WTC11 (cell line): ENCODE results near the gene ACADL. TPM values are rescaled to one million over a fixed set of nuclear protein-coding genes. Genes with fewer than 3 reads are reported as not detected.

Experiments used
- ATAC-seq: fragments of 200-7000 bp; cut with Tn5 transposase; 2 replicates; pipeline ENCODE4 v1.10.0; 2021; ENCODE audit warnings: mild to moderate bottlenecking, moderate library complexity
- CTCF ChIA-PET: fragments of 300-600 bp; sonication (Branson Sonifier 250); formaldehyde crosslinking; loops from one replicate; lab custom pipeline; 2021; ENCODE audit warnings: antibody characterized with exemption; lab: Charles Lee
- POLR2A ChIA-PET: fragments of 350-600 bp; sonication (Branson Sonifier 250); formaldehyde crosslinking; loops from one replicate; lab custom pipeline; 2021; ENCODE audit warnings: antibody characterized with exemption; lab: Charles Lee
- DNase-seq: peaks from one replicate; pipeline ENCODE4 v3.0.0; 2021; ENCODE audit warnings: low spot score
- H3K27ac Mint-ChIP-seq: 2 replicates; pipeline ENCODE4 v1.8.0; 2021; ENCODE audit warnings: mixed read lengths
- H3K27me3 Mint-ChIP-seq: 2 replicates; pipeline ENCODE4 v1.8.0; 2021; ENCODE audit warnings: low read depth, mild to moderate bottlenecking, moderate library complexity, mixed read lengths
- H3K36me3 Mint-ChIP-seq: 2 replicates; pipeline ENCODE4 v1.8.0; 2021; ENCODE audit warnings: mixed read lengths
- H3K4me1 Mint-ChIP-seq: 2 replicates; pipeline ENCODE4 v1.8.0; 2022; ENCODE audit warnings: mixed read lengths
- H3K4me3 Mint-ChIP-seq: 2 replicates; pipeline ENCODE4 v1.8.0; 2021; ENCODE audit warnings: mild to moderate bottlenecking, moderate library complexity, mixed read lengths
- H3K9me3 Mint-ChIP-seq: 2 replicates; pipeline ENCODE4 v1.8.0; 2021; ENCODE audit warnings: mixed read lengths
- ATF2 ChIP-seq: sonication (generic); formaldehyde crosslinking; IDR thresholded peaks from 2 replicates; pipeline ENCODE4 v1.8.1; 2022; ENCODE audit warnings: low read depth, missing genetic modification reagents, borderline replicate concordance
- CBFB ChIP-seq: sonication (generic); formaldehyde crosslinking; IDR thresholded peaks from 2 replicates; pipeline ENCODE4 v1.8.1; 2022; ENCODE audit warnings: mild to moderate bottlenecking, low read depth, missing genetic modification reagents
- CDX4 ChIP-seq: fragments of 250-450 bp; sonication (Bioruptor Pico); IDR thresholded peaks from 2 replicates; pipeline ENCODE4 v1.9.0; 2021; ENCODE audit warnings: moderate library complexity, mild to moderate bottlenecking, inconsistent platforms, borderline replicate concordance
- E2F5 ChIP-seq: sonication (generic); formaldehyde crosslinking; IDR thresholded peaks from 2 replicates; pipeline ENCODE4 v1.8.1; 2022; ENCODE audit warnings: mild to moderate bottlenecking, moderate library complexity, missing genetic modification reagents
- ELF4 ChIP-seq: sonication (generic); formaldehyde crosslinking; IDR thresholded peaks from 2 replicates; pipeline ENCODE4 v1.8.1; 2022; ENCODE audit warnings: low read depth, mild to moderate bottlenecking, moderate library complexity, missing genetic modification reagents
- ERG ChIP-seq: fragments of 250-450 bp; sonication (Bioruptor Pico); IDR thresholded peaks from 2 replicates; pipeline ENCODE4 v1.8.0; 2021; ENCODE audit warnings: mild to moderate bottlenecking
- ESRRA ChIP-seq: sonication (generic); formaldehyde crosslinking; IDR thresholded peaks from 2 replicates; pipeline ENCODE4 v1.8.1; 2022; ENCODE audit warnings: mild to moderate bottlenecking, missing genetic modification reagents, borderline replicate concordance
- FOXJ3 ChIP-seq: sonication (generic); formaldehyde crosslinking; IDR thresholded peaks from 2 replicates; pipeline ENCODE4 v1.9.0; 2021; ENCODE audit warnings: missing genetic modification reagents, mild to moderate bottlenecking, borderline replicate concordance
- GRHL2 ChIP-seq: fragments of 250-450 bp; sonication (Bioruptor Pico); IDR thresholded peaks from 2 replicates; pipeline ENCODE4 v1.8.0; 2022; ENCODE audit warnings: mild to moderate bottlenecking, moderate library complexity; ENCODE audit not compliant: insufficient replicate concordance, severe bottlenecking
- GTF2I ChIP-seq: fragments of 250-450 bp; sonication (Bioruptor Pico); conservative IDR thresholded peaks from 2 replicates; pipeline ENCODE4 v1.4.0; 2021; ENCODE audit warnings: mild to moderate bottlenecking
- IRF1 ChIP-seq: sonication (generic); formaldehyde crosslinking; IDR thresholded peaks from 2 replicates; pipeline ENCODE4 v1.8.0; 2023; ENCODE audit warnings: missing genetic modification reagents
- JAZF1 ChIP-seq: fragments of 250-450 bp; sonication (Bioruptor Pico); IDR thresholded peaks from 2 replicates; pipeline ENCODE4 v1.9.0; 2021; ENCODE audit warnings: moderate library complexity, mild to moderate bottlenecking, inconsistent platforms
- PRDM15 ChIP-seq: sonication (generic); formaldehyde crosslinking; IDR thresholded peaks from 2 replicates; pipeline ENCODE4 v1.8.0; 2022; ENCODE audit warnings: missing genetic modification reagents
- RELA ChIP-seq: sonication (generic); formaldehyde crosslinking; IDR thresholded peaks from 2 replicates; pipeline ENCODE4 v1.8.1; 2022; ENCODE audit warnings: missing genetic modification reagents, mild to moderate bottlenecking, borderline replicate concordance
- SMAD3 ChIP-seq: sonication (generic); formaldehyde crosslinking; IDR thresholded peaks from 2 replicates; pipeline ENCODE4 v1.8.0; 2022; ENCODE audit warnings: missing genetic modification reagents, mild to moderate bottlenecking, borderline replicate concordance
- SOX15 ChIP-seq: fragments of 250-450 bp; sonication (Bioruptor Pico); IDR thresholded peaks from 2 replicates; pipeline ENCODE4 v1.9.0; 2021; ENCODE audit warnings: mild to moderate bottlenecking
- ZBTB21 ChIP-seq: sonication (generic); formaldehyde crosslinking; IDR thresholded peaks from 2 replicates; pipeline ENCODE4 v1.8.1; 2023; ENCODE audit warnings: mild to moderate bottlenecking, missing genetic modification reagents, borderline replicate concordance
- ZBTB43 ChIP-seq: sonication (generic); formaldehyde crosslinking; IDR thresholded peaks from 2 replicates; pipeline ENCODE4 v1.8.1; 2023; ENCODE audit warnings: mild to moderate bottlenecking, missing genetic modification reagents
- ZMAT4 ChIP-seq: fragments of 250-450 bp; sonication (Bioruptor Pico); IDR thresholded peaks from 2 replicates; pipeline ENCODE4 v1.9.0; 2021; ENCODE audit warnings: mild to moderate bottlenecking
- ZNF121 ChIP-seq: sonication (generic); formaldehyde crosslinking; IDR thresholded peaks from 2 replicates; pipeline ENCODE4 v1.8.0; 2023; ENCODE audit warnings: missing genetic modification reagents
- ZNF138 ChIP-seq: sonication (generic); formaldehyde crosslinking; conservative IDR thresholded peaks from 2 replicates; pipeline ENCODE4 v1.8.1; 2022; ENCODE audit warnings: mild to moderate bottlenecking, moderate library complexity, missing genetic modification reagents
- ZNF219 ChIP-seq: sonication (generic); formaldehyde crosslinking; IDR thresholded peaks from 2 replicates; pipeline ENCODE4 v1.8.0; 2023; ENCODE audit warnings: missing genetic modification reagents, mild to moderate bottlenecking, borderline replicate concordance
- ZNF232 ChIP-seq: sonication (generic); formaldehyde crosslinking; IDR thresholded peaks from 2 replicates; pipeline ENCODE4 v1.8.0; 2022; ENCODE audit warnings: mild to moderate bottlenecking, missing genetic modification reagents
- ZNF263 ChIP-seq: sonication (generic); formaldehyde crosslinking; IDR thresholded peaks from 2 replicates; pipeline ENCODE4 v1.8.1; 2022; ENCODE audit warnings: low read depth, mild to moderate bottlenecking, moderate library complexity, missing genetic modification reagents
- ZNF423 ChIP-seq: fragments of 250-450 bp; sonication (Bioruptor Pico); IDR thresholded peaks from 2 replicates; pipeline ENCODE4 v2.1.2; 2022; ENCODE audit warnings: mild to moderate bottlenecking, moderate library complexity
- total RNA-seq: library from RNA; stranded (reverse); gene quantifications from 3 replicates; pipeline ENCODE4 v1.2.3, GENCODE V29; 2021

ACADL gene
- total RNA-seq, 1 experiment from 2014 or later = 0.42 TPM

- DNase-seq (no peak), ATAC-seq (no peak)
- CTCF ChIA-PET = no interaction called here
- Mint-ChIP-seq H3K4me3 (no peak overlapping the region), H3K4me1 (peaks cover 3% of the 10 kb centered on the region; the same call in 1 of the 2 replicates), H3K9me3 (no peaks in the 10 kb centered on the region), H3K27ac (no peak overlapping the region), H3K36me3 (no peaks in the 10 kb centered on the region), H3K27me3 (no peaks in the 10 kb centered on the region)
- POLR2A ChIA-PET = no interaction called here
- TF ChIP-seq SOX15 (CRISPR knock-in tag) (no peak), ATF2 (CRISPR knock-in tag) (no peak), ZBTB21 (CRISPR knock-in tag) (no peak), ELF4 (CRISPR knock-in tag) (no peak), CBFB (CRISPR knock-in tag) (no peak), ZNF232 (CRISPR knock-in tag) (no peak), FOXJ3 (CRISPR knock-in tag) (no peak), ZNF138 (CRISPR knock-in tag) (no peak), RELA (CRISPR knock-in tag) (no peak), ZNF423 (CRISPR knock-in tag) (no peak), JAZF1 (no peak), GRHL2 (CRISPR knock-in tag) (no peak), GTF2I (no peak), ERG (no peak)
Observed at GRCh38 chr2:210268281-210268680, 43.0 kb upstream of the ACADL start.

GRCh38 chr2:210267698-210268097 lies 42.5 kb upstream of the ACADL start:
- CTCF ChIA-PET = no interaction called here
- ATAC-seq (no peak), DNase-seq (no peak)
- peaks cover 3% of the 10 kb centered on the region; the same call in 1 of the 2 replicates for H3K4me1 Mint-ChIP-seq
- no peaks in the 10 kb centered on the region for H3K36me3 Mint-ChIP-seq
- POLR2A ChIA-PET = no interaction called here
- H3K4me3 Mint-ChIP-seq = no peak overlapping the region
- H3K9me3 Mint-ChIP-seq = no peaks in the 10 kb centered on the region
- H3K27me3 Mint-ChIP-seq = no peaks in the 10 kb centered on the region
- no peak overlapping the region for H3K27ac Mint-ChIP-seq
- TF ChIP-seq PRDM15 (CRISPR knock-in tag) (no peak), ESRRA (CRISPR knock-in tag) (no peak), CDX4 (CRISPR knock-in tag) (no peak), ZNF121 (no peak), ZNF263 (CRISPR knock-in tag) (no peak), ATF2 (CRISPR knock-in tag) (no peak), ZBTB43 (CRISPR knock-in tag) (no peak), SMAD3 (CRISPR knock-in tag) (no peak), ZMAT4 (CRISPR knock-in tag) (no peak), E2F5 (CRISPR knock-in tag) (no peak), IRF1 (CRISPR knock-in tag) (no peak), ZNF219 (CRISPR knock-in tag) (no peak)
